ENCODE measurements around the gene HLA-B. TPM values are rescaled to one million over a fixed set of nuclear protein-coding genes. Genes with fewer than 3 reads are reported as not detected.

HLA-B gene
- polyA plus RNA-seq, 1 donor from 2014 or later = 9.4 TPM

- Histone ChIP-seq H3K9me3 (ENCODE audit: low read length) (no peaks in the 10 kb centered on the region), H3K9me2 (ENCODE audit: insufficient read depth, low read length) (no peaks in the 10 kb centered on the region), H3K27me3 (ENCODE audit: insufficient read depth, low read depth, low read length) (peaks cover 18% of the 10 kb centered on the region), H3K4me2 (ENCODE audit: low read length) (no peak overlapping the region), H3K79me2 (replicated peaks; ENCODE audit: insufficient read depth, low read length) (no peaks in the 10 kb centered on the region), H3K27ac (ENCODE audit: low read length) (no peak overlapping the region), H3K9ac (ENCODE audit: low read length) (no peak overlapping the region), H4K20me1 (ENCODE audit: insufficient read depth) (no peaks in the 10 kb centered on the region), H3K36me3 (ENCODE audit: insufficient read depth, low read length) (no peaks in the 10 kb centered on the region), H3F3A (ENCODE audit: insufficient read depth, low read length, poor library complexity, severe bottlenecking) (no peaks in the 10 kb centered on the region), H2AFZ (ENCODE audit: low read depth, low read length) (no peak overlapping the region), H3K4me3 (ENCODE audit: low read length) (no peak overlapping the region)
- TF ChIP-seq CTCF (IDR thresholded peaks at IDR 0.05; ENCODE audit: poor library complexity, severe bottlenecking) (peak; percentile 80), EZH2 (IDR thresholded peaks at IDR 0.05; ENCODE audit: borderline replicate concordance, insufficient read depth, low read length, poor library complexity, severe bottlenecking) (no peak), RAD21 (conservative IDR thresholded peaks at IDR 0.05) (peak; percentile 61), TAF1 (IDR thresholded peaks at IDR 0.05; ENCODE audit: low read depth) (no peak), REST (IDR thresholded peaks at IDR 0.05; ENCODE audit: borderline replicate concordance) (no peak), SMC3 (conservative IDR thresholded peaks at IDR 0.05; ENCODE audit: poor library complexity) (peak; percentile 70)
These were observed 39.6 kb upstream of the HLA-B start for GRCh38 chr6:31396422-31397152.

- Histone ChIP-seq H3K9ac (ENCODE audit: low read length) (no peak overlapping the region), H4K20me1 (ENCODE audit: insufficient read depth) (no peaks in the 10 kb centered on the region), H2AFZ (ENCODE audit: low read depth, low read length) (no peak overlapping the region), H3K79me2 (replicated peaks; ENCODE audit: insufficient read depth, low read length) (no peaks in the 10 kb centered on the region), H3K4me2 (ENCODE audit: low read length) (no peak overlapping the region), H3K4me3 (ENCODE audit: low read length) (no peak overlapping the region), H3K27ac (ENCODE audit: low read length) (no peak overlapping the region), H3K9me2 (ENCODE audit: insufficient read depth, low read length) (no peaks in the 10 kb centered on the region), H3K36me3 (ENCODE audit: insufficient read depth, low read length) (no peaks in the 10 kb centered on the region), H3K9me3 (ENCODE audit: low read length) (no peaks in the 10 kb centered on the region), H3K27me3 (ENCODE audit: insufficient read depth, low read depth, low read length) (peaks cover 16% of the 10 kb centered on the region), H3F3A (ENCODE audit: insufficient read depth, low read length, poor library complexity, severe bottlenecking) (no peaks in the 10 kb centered on the region)
- TF ChIP-seq EZH2 (IDR thresholded peaks at IDR 0.05; ENCODE audit: borderline replicate concordance, insufficient read depth, low read length, poor library complexity, severe bottlenecking) = no peak
- no peak for TF ChIP-seq CTCF (IDR thresholded peaks at IDR 0.05; ENCODE audit: poor library complexity, severe bottlenecking)
- TF ChIP-seq SMC3 (conservative IDR thresholded peaks at IDR 0.05; ENCODE audit: poor library complexity) = no peak
- no peak for TF ChIP-seq POLR2AphosphoS5 (IDR thresholded peaks at IDR 0.05)
- TF ChIP-seq TAF1 (IDR thresholded peaks at IDR 0.05; ENCODE audit: low read depth) = no peak
- TF ChIP-seq REST (IDR thresholded peaks at IDR 0.05; ENCODE audit: borderline replicate concordance) = no peak
- no peak for TF ChIP-seq EP300 (conservative IDR thresholded peaks at IDR 0.05; ENCODE audit: poor library complexity, severe bottlenecking)
- no peak for TF ChIP-seq RAD21 (conservative IDR thresholded peaks at IDR 0.05)
- TF ChIP-seq MXI1 (conservative IDR thresholded peaks at IDR 0.05; ENCODE audit: poor library complexity, severe bottlenecking) = no peak
These were observed 38.9 kb upstream of the HLA-B start for GRCh38 chr6:31395832-31396231.

Data from neural cell (in vitro differentiated cells).